Breast epithelium (tissue), 3 donors: ENCODE results near the gene VPS72.

Experiments
- POLR2AphosphoS5 ChIP-seq, 3 donors: sonication (generic); formaldehyde crosslinking; IDR thresholded peaks; one replicate each; pipeline ENCODE4 v1.6.1; 2017; ENCODE audit warnings: antibody characterized with exemption in 3 of 3
- TF ChIP-seq, protein P1 (sequence below), 3 donors: fragments of 450-650 bp; IDR thresholded peaks; one replicate each; pipeline ENCODE4 v1.5.1; 2016 to 2017; ENCODE audit warnings: antibody characterized with exemption in 3 of 3, mild to moderate bottlenecking in 3 of 3, moderate library complexity in 3 of 3

GRCh38 chr1:151199873-151200581 lies 10.0 kb upstream of the VPS72 start:
- TF ChIP-seq, protein P1, sequence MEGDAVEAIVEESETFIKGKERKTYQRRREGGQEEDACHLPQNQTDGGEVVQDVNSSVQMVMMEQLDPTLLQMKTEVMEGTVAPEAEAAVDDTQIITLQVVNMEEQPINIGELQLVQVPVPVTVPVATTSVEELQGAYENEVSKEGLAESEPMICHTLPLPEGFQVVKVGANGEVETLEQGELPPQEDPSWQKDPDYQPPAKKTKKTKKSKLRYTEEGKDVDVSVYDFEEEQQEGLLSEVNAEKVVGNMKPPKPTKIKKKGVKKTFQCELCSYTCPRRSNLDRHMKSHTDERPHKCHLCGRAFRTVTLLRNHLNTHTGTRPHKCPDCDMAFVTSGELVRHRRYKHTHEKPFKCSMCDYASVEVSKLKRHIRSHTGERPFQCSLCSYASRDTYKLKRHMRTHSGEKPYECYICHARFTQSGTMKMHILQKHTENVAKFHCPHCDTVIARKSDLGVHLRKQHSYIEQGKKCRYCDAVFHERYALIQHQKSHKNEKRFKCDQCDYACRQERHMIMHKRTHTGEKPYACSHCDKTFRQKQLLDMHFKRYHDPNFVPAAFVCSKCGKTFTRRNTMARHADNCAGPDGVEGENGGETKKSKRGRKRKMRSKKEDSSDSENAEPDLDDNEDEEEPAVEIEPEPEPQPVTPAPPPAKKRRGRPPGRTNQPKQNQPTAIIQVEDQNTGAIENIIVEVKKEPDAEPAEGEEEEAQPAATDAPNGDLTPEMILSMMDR (IDR thresholded peaks at IDR 0.05) = no peak
- peak in 1 of 3 donors; percentile 7 for TF ChIP-seq POLR2AphosphoS5 (IDR thresholded peaks at IDR 0.05)
